Tibial nerve (tissue), 4 donors: ENCODE data around the gene RIIAD1.

Experiments
- CTCF ChIP-seq, 5 experiments: fragments of 200-600 bp in 3 of 5; fragments of 450-650 bp in 2 of 5; sonication (generic) in 3 of 5; IDR thresholded peaks; one replicate each; pipeline ENCODE4 v1.5.1; 2016 to 2019; ENCODE audit warnings: antibody characterized with exemption in 5 of 5, mild to moderate bottlenecking in 3 of 5, moderate library complexity in 2 of 5
- EP300 ChIP-seq, 2 donors: sonication (generic); formaldehyde crosslinking; IDR thresholded peaks; one replicate each; pipeline ENCODE4 v1.6.1; 2017; ENCODE audit warnings: antibody characterized with exemption in 2 of 2, mild to moderate bottlenecking in 1 of 2
- POLR2A ChIP-seq, 2 donors: fragments of 450-650 bp; IDR thresholded peaks; one replicate each; pipeline ENCODE4 v1.6.1; 2017; ENCODE audit warnings: antibody characterized with exemption in 2 of 2, mild to moderate bottlenecking in 2 of 2, moderate library complexity in 2 of 2

GRCh38 chr1:151720554-151720953 lies 768 bp upstream of the RIIAD1 start:
- TF ChIP-seq CTCF (IDR thresholded peaks at IDR 0.05) (no peak), EP300 (IDR thresholded peaks at IDR 0.05) (peak in 1 of 2 donors; percentile 42), POLR2A (IDR thresholded peaks at IDR 0.05) (no peak)
